Fibroblast of skin of back (primary cell): ENCODE results near the gene NFATC2.

ENCODE experiments used
- DNase-seq: peaks from one replicate; pipeline ENCODE4 v3.0.0-alpha.2; 2013

Gene NFATC2

DNA sequence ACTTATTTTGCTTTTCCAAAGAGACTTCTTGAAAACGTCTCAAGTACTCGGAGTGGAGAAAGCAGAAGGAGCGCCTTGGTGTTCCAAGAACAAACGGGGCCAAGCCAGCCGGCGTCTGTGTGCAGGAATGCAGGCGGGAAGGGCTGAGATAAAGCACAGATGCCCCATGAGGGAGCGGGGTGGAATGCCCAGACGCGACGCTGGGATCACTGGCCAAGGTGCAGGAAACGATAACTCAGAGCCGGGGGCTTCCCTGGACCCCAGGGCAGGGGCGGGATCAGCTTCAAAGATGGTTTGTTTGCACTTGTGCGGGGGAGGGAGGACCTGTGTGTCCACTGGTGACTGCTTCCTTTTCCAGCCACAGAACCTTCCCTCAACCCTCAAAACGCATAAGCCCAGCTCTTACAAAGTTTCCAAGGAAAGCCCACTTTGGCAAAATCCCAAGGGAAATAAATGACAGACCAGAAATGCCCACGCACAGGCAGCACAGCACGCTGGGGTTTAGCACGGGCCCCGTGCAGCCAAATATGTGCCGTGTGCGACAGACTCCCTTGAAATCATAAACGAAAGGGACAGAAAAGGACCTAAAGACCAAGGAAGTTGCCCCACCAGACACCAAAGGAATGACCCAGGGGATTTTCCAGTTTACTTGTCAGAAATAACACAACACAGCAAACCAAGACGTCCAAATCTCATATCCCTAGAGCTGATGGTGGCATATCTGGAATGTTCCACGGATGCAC is 113.9 kb downstream of the NFATC2 start:
- DNase-seq, result peak; percentile 50

DNA sequence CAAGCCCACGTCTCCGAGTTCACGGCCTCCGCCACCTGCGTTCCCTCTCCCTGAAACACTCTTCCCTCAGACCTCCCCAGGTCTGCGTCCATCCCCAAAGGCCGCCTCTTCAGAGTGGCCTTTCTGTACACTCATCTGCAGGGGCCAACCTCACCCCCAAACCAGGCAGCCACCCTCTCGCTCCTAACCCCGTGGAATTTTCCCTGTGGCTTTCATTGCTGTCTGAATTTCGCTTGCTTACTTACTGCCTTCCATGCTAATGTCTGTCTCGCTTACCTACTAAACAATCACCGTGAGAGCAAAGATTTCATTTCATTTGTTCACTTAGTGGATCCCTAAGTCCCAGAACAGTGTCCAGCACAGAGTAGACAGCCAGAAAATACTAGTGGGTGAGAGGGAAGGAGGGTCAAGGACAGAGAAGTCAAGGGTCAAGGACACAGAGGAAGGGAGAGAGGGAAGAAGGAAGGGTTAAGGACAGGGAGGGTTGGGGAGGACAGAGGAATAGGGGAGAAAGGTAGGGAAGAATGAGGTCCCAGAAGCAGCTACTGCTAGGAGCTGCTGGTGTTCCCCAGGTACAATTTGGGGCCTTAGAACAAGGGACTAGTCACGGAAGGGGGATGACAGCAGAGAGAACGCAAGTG is 114.7 kb downstream of the NFATC2 start:
- DNase-seq, result no peak

DNA sequence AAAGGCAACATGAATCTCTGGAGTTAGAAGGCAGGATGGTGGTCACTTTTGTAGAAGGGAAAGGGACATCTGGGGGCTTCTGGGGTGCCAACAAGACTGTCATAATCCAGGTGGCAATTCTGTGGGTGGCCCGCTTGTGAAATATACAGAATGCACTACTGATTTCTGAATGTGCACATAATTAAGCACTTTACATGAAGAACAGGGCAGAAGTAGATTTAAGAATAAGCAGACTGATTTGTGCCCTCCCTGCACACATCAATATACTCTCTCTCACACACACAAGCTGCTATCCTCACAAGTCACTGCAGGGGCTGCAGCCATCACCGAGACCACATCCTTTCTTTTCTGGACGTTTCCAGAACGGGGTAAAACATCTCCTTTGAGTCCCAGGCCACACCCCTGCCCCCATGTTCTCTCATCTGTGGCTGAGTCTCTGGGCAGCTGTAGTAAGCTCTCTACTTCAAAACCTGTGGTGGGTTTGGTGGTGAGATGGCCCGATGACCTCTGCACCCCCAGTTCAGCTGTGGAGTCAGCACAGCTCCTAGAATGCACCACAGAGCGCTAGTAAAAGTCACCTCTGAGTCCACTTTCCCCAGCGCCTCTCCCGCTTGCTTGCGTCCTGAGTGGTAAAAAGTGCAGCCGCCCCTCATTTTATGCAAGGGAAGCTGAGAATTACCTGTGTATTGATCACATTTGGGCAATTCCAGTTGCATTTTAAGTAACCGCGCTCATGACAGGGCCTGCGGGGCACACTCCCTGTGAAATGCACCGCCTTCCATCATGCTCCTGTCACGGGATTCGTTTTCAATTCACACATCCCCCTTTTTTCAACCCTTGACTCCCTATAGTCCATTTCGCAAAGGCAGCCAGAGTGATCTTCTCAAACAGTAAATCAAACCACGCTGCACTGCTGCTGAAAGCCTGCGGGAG is 115.5 kb downstream of the NFATC2 start:
- no peak for DNase-seq

DNA sequence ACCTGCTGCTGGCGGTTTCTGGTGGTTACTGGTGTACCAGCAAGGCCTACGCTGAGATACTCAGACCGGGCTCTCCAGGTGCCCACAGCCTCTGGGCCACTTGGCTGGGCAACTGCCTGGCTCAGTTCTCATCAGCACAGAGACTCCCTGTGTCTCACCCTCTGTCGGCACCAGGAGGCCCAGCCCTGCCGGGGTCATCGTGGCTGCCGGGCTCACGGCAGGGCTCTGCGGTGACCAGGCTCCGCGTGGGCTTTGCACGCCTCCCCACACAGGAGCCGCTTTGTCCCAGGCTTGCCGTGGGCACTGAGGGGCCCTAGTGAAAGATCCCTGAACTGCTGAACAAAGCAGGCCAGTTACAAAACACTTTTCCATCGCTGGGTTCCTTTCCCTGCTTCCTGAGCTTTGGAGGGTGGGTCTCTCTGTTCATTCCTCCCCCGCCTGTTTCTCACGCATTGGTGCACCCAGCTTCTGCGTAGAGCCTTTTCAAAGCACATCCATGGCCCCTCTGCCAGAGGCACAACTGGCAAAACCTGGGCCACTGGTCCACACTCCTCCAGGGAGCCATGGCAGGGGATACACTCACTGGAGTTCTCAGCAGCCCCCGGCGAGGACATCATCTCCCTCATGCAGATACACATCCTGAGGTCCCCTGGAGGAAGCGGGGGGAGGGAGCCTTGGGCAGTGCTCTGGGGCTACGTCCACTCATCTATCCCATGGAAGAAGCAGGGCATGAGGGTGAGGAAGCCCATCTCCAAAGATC is 117.0 kb downstream of the NFATC2 start:
- DNase-seq, result no peak

DNA sequence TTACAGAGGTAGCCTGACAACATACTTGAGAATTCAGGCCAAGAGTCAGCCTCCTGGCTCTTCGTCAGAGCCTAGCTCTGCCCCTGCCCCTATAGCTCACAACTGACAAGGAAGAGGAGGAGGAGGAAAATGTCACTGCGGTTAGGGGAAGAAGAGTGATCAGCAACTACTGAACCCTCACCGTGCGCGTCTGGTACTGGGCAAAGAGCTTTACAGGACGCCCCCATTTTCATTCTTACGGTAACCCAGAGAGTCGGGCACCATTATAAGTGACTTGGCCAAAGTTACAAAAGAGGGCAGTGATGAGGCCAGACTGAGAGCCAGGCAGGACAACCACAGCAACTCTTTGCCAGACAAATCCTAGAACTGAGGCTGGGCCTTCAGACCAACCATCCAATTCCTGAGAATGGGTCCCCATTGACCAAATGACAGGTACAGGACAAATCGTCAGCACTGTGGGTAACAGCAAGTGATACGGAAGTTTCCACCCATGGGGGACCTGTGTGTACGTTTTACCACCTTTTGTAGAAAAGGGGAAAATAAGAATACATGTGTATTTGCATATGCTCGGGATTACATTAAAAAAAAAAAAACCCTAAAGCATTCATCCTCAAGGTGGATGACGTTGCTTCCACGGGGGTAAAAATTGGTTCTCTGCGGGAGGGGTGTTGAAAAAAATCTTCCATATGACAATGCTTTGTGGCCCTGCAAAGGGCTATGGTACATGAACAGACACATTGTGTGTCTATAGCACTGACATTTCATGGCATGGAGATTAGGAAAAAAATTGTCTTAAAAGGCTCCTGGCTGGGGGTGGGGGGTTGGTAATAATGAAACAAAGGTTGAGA is 118.0 kb downstream of the NFATC2 start:
- no peak for DNase-seq

DNA sequence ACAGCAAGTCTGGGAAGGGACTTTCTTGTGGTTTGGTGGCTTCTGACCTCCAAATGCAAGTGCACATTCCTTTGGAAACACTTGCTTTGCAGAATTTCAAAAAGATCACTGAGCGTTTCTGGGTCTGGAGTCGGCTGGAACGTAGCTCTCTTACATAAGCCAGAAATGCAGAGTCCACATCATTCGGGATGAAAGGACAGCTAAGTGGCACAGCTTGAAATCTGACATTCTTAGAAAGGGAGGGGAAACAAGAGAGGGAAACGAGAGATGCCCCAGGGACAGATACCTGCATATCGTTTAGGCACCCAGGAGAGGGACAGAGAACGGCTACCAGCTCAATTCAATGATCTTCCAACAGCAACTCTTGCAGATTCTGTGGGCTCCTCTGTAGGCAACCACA is 118.7 kb downstream of the NFATC2 start:
- no peak for DNase-seq

DNA sequence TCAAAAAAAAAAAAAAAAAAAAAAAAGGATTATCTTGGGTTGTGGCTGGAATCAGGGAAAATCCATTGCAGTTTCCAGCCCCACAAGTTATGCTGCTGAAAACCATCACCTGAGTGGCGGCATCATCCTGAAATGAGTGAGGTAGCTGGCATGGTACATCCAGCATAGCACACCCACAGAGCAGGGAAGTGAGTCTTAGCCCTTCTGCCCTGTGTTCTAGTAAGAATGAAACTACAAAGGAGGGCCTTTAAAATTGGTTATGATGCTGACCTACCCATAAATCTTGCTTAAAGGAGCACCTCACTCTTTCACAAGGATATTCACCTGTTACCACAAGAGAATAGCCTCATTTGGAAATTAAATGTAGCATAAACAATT is 119.2 kb downstream of the NFATC2 start:
- DNase-seq, result no peak

DNA sequence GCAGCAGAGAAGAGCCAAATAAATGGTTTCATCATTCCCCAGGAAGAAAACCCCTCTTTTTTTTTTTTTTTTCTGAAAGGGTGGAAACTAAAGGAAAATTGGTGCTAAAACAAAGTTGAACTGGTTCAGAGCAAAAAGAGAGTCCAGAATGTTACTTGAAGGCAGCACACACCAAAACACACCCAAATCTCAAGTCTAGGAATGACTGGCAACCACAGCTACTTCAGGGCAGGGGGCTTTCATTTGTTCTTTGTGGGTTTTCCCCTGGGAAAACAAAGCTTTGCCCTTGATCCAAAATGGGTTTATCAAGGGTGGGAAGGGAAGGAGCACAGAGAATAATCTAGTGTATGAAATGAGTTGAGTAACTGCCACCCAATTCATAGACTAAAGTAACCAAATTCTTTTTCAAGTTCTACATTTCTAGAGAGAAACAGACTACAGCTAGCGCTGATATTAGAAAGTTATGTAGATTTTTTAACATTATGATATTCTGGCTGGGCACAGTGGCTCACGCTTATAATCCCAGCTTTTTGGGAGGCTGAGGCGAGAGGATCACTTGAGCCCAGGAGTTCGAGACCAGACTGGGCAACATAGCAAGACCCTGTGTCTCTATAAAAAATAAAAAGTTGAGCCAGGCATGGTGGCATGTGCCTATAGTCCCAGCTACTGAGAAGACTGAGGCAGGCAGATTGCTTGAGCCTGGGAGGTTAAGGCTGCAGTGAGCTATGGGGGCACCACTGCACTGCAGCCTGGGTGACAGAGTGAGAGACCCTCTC is 119.8 kb downstream of the NFATC2 start:
- DNase-seq, result no peak

DNA sequence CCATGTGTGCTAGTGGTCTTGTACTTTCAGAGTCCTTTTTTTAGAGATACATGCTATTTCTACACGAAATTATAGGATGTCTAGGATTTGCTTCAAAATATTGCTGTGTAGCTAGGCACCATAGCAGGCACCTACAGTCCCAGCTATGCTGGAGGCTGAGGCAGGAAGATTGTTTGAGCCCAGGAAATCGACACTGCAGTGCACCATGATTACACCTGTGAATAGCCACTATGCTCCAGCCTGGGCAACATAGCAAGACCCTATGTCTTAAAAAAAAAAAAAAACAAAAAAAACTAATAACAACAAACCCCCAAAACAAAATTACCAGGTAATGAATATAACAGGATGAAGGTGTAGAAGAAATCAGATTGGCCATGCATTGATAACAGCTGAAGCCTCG is 121.7 kb downstream of the NFATC2 start:
- DNase-seq, result no peak

DNA sequence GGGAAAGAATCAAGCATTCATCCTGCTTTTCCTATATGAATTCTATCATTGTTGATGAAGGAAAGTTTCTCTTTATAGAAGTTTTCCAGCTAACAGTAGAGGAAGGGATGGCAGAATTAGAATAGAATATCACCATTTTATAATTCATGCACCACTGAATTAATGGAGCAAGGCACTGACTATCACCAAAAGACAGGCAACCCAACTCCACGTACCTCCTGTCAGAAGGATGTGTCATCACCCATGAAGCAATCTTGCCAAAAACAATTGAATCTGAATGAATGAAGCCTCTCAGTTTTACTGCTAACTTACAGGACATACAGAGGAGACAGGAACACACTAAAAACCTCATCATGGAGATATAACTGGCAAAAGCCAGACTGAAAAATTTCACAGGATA is 122.4 kb downstream of the NFATC2 start:
- DNase-seq, result peak; percentile 34

DNA sequence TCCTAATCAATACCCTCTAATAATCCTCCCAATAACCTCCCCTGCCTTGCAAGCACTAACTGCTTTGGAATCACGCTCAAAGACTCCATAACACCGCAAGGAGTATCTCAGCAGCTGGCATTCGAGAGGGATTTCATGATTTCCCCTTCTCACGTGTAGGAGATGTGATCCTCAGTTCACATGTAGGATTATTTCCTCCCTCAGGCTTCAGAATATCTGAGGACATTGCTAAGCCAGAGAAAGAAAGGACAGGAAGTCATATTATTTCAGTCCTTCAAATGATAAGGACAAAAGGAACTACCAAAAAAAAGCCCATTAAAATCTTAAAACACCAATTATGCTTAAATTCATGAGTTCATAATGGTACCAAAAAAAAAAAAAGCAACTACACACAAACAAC is 122.9 kb downstream of the NFATC2 start:
- no peak for DNase-seq

DNA sequence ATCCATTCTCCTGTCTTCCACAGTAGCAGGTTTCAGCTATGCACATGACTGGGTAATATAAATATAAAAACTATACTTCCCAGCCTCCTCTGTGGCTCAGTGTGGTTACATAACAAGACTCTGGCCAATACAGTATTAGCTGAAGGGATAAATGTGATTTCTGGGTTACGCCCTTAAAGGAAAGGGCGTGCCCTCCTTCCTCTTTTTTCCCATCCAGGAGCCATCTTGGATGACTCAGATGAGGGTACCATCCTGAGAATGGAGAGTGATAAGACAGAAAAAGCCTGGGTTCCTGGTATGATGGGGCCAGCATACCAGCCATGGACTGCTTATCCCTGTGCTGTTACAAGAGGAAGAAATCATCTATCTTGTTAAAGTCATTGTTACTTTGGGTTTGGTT is 123.3 kb downstream of the NFATC2 start:
- no peak for DNase-seq

DNA sequence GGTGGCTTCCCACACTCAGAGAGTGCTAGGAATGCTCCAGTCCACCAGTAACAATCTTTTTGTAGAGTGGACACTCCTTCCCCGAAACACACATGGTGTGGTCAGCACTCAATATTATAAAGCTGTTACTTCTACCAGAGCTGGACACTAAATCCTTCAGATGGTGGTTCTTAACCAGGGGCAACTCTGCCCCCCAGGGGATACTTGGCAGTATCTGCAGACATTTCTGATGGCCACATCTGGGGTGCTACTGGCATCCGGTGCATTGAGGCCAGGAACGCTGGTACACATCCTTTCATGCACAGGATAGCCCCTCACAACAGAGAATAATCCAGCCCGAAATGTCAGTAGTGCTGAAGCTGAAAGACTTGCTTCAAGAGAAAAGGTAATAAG is 124.4 kb downstream of the NFATC2 start:
- DNase-seq, result no peak

DNA sequence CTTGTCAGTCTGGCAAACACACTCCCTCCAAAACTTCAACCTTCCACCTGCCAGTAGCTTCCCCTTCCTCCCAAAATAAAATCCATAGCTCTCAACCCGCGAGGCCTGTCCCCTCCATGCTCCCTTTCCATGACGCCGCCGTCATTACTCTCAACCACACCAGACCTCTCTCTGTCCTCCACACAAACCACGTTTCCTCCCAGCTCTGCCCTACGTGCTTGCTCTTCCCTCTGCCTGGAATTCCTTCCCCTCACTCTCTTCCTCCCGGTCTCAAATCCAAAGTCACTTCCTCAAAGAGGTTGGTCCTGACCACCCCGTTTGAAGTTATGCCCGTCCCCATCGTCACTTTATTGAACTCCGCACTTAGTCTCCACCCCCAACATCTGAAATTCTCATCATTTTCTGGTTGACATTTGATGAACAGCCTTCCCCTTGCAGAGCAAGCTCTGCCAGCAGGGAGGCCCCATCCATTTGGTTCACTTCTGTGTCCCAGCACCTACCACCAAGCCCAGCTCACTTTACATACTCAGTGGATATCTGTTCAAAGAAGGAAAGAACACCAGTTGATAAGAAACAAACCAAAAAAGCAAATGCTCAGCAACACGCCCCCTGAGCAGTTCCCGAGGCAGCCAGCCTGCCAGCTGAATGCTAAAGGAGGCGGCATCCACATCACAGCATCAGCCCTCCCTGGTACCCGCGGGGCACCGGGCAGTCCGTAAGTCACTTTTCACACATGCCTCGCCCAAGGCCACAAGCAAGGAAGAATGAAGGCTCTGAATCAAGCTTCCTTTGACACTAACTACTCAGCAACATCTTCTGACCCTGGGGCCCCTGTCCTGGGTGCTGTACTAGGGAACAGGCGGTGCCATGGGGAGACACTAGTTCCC is 125.0 kb downstream of the NFATC2 start:
- DNase-seq, result no peak

DNA sequence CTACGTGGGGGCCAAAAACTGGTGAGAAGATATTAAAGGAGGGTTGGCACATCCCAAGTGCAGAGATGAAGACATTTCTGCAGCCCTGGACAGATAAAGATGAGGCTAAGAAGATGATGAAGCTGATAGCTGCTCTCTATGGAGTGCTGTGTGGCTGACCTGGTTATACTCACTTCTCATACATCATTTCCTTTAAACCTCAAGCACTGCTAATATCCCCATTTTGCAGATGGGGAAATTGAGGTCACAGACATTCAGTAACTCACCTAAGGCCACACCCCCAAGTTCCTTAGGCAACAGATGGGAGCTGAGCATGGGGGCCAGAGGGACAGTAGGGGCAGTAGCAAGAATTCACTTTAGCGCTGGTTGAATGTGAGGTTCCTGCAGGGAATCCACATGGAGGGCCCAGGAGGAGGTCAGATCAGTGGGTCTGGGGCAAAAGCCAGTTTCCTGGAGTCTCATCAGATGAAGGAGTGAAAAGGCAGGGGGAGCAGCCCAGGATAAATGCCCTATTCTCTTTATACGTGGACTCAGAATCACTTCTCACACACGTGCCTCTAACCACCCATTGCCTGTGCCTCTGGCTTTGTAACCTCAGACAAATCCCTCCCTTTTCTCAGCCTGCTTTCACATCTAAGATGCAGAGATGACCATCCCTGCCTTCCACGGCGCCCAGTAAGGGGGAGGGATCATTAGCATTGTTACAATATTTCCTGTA is 125.8 kb downstream of the NFATC2 start:
- no peak for DNase-seq

DNA sequence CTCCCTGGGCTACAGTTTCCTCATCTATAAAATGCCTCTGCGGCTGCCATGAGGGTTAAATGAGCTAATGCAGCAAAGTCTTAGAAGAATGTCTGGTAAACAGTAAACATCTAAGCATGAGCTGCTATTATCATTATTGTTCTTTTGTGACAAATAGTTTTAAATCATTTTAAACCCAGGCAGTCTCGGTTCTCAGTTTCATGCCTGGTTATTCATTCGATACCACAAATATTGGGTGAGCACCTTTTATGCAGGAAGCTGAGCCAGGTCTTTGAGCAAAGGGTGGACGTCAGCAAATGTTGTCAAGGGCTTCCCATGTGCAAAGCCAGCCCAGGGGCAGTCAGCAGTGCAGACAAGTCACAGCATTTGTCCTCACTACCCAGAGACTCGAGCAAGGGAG is 128.7 kb downstream of the NFATC2 start:
- DNase-seq, result no peak

DNA sequence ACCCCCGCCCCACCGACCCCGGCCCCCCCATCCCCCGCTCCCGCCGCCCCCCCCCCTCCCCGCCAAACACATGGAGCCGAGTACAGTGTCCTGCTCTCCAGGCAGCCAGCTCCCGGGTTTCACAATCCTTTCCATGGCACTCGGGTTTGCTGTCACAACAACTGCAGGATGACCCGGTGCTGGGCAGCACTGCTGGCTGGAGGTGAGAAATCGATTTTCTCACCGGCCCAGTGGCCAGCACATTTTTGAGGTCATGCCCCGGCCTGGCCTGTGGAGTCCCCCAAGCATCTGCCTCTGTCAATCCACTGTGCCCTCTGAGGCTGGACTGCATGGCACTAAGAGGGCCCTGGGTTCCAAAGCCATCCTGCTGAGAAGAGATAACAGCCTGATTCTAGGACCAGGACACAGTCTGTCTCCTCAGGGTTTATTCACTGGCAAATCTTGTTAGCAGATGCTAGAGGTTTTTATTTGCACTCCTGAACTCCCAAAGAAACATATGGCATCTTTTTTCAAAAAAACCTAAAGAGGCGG is 129.5 kb downstream of the NFATC2 start:
- DNase-seq, result no peak

DNA sequence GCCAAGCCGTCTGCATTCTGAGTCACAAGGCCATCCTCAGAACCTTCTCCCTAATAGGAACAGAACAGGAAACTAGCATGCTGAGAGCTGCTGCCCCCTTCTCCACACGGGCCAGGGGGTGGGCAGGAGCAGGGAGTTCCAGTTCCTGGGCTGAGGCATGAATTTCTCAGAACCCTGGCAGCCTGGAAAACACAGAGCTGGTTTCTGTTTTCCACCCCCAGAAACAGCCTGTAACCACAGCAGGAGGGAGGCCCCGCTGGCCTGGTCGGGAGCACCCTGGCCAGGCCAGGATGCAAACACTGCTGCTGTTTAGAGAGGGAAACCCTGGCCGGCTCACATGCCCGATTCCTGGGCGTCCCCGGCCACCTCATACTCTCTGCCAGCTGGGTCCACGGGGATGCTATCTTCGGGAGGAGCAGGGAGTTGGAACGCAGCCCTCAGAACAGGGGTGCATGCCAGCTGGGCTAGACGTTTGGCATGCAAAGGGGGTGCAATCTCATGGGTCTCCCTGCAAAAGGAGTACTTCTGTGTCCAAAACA is 130.1 kb downstream of the NFATC2 start:
- peak; percentile 52 for DNase-seq

DNA sequence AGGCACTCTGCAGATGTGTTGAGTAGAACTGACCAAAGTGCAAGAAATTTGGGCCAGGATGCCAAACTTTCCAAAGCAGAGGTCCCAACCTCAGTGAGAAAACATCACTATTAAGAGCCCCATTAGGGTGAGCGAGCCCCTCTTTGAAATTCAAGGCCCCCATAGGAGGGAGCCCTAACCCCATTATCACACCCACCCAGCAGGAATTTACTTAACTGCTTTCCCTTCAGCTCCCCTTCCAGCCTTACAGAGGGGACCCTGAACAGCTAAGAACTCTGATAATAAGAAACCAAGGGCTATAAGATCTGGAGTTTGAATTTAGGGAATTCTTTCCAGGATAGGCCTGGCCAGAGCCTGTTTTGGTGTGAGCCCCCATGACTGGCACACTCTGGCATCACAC is 130.6 kb downstream of the NFATC2 start:
- no peak for DNase-seq
